WTC11 (cell line): Measurements from ENCODE around the gene ZNF423.

ENCODE experiments used
- CREB1 ChIP-seq: sonication (generic); formaldehyde crosslinking; IDR thresholded peaks from 2 replicates; pipeline ENCODE4 v1.8.0; 2023; ENCODE audit warnings: mild to moderate bottlenecking, missing genetic modification reagents
- CREM ChIP-seq: sonication (generic); formaldehyde crosslinking; IDR thresholded peaks from 2 replicates; pipeline ENCODE4 v1.8.1; 2022; ENCODE audit warnings: mild to moderate bottlenecking, missing genetic modification reagents, moderate library complexity
- CTCF ChIP-seq: fragments of 200-600 bp; IDR thresholded peaks from 2 replicates; pipeline ENCODE4 v1.8.0; 2022; ENCODE audit warnings: antibody characterized with exemption
- ZNF512 ChIP-seq: sonication (generic); formaldehyde crosslinking; IDR thresholded peaks from 2 replicates; pipeline ENCODE4 v1.8.1; 2022; ENCODE audit warnings: missing genetic modification reagents, borderline replicate concordance

- TF ChIP-seq CTCF = no peak
- no peak for TF ChIP-seq CREM (CRISPR knock-in tag)
- TF ChIP-seq CREB1 (CRISPR knock-in tag) = no peak
- TF ChIP-seq ZNF512 (CRISPR knock-in tag) = no peak
Measured at GRCh38 chr16:49785970-49786369, 69.9 kb downstream of the ZNF423 start.
